Bronchial epithelial cell (primary cell): ENCODE results near the gene SLC13A4. TPM values are rescaled to one million over a fixed set of nuclear protein-coding genes. Genes with fewer than 3 reads are reported as not detected.
A peak's percentile ranks its signal among the peaks of the same experiment; 100 is the strongest.
"Not testable (repeated sequence)": the region's sequence is repeated elsewhere in the genome, so short reads cannot be mapped to it uniquely, and the experiment has no call there.

ENCODE experiments used
- DNase-seq: peaks from one replicate; pipeline ENCODE4 v3.0.0-alpha.2; 2010; ENCODE audit warnings: low read depth
- FAIRE-seq: peaks from 2 replicates; lab custom pipeline; 2011; peaks lifted over from hg19 to GRCh38; lab: Jason Lieb, UNC
- H3K27me3 ChIP-seq: 2 replicates; pipeline ENCODE4 v1.5.1; 2011; ENCODE audit warnings: low read length; ENCODE audit not compliant: control insufficient read depth, insufficient read depth
- H3K36me3 ChIP-seq: 2 replicates; pipeline ENCODE4 v1.5.1; 2011; ENCODE audit warnings: low read length; ENCODE audit not compliant: control insufficient read depth, insufficient read depth
- H3K4me3 ChIP-seq: 2 replicates; pipeline ENCODE4 v1.5.1; 2011; ENCODE audit warnings: mild to moderate bottlenecking, low read depth, low read length, control low read depth
- CTCF ChIP-seq: IDR thresholded peaks from 2 replicates; pipeline ENCODE4 v1.5.1; 2011; ENCODE audit warnings: mild to moderate bottlenecking, moderate library complexity, low read length, control low read depth, inconsistent platforms; ENCODE audit not compliant: insufficient read depth, severe bottlenecking
- total RNA-seq: library from RNA; depleted of rRNA; stranded (reverse); fragments of >200 nt; gene quantifications from 2 replicates; pipeline ENCODE4 v1.2.1, GENCODE V29; 2014

SLC13A4 gene
- total RNA-seq, result under 0.01 and 0.26 TPM in 2 replicates

GRCh38 chr7:135728136-135728669, at the start of gene SLC13A4:
Gene SLC13A4 (minus strand): TSS chr7:135728186. CDS start chr7:135727496, 690 bp downstream.
- FAIRE-seq, result no peak
- Histone ChIP-seq H3K36me3 (no peaks in the 10 kb centered on the region), H3K4me3 (no peak within 1 kb of the TSS), H3K27me3 (no peaks in the 10 kb centered on the region)
- DNase-seq, result no peak
- TF ChIP-seq CTCF, result no peak

DNA sequence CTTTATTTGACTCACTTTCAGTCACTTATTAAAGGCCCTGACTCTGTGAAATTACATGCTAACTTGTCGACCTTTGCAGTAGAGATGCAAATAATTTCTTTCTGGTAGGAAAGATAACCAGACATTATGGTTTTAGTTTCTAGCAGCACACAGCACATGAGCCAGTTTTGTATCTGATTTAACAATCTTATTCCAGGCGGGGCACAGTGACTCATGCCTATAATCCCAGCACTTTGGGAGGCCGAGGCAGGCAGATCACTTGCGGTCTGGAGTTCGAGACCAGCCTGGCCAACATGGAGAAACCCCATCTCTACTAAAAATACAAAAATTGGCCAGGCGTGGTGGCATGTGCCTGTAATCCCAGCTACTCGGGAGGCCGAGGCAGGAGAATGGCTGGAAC, 47.9 kb upstream of the SLC13A4 start:
- not testable (repeated sequence) for H3K36me3 ChIP-seq, DNase-seq, H3K27me3 ChIP-seq, FAIRE-seq, H3K4me3 ChIP-seq

DNA sequence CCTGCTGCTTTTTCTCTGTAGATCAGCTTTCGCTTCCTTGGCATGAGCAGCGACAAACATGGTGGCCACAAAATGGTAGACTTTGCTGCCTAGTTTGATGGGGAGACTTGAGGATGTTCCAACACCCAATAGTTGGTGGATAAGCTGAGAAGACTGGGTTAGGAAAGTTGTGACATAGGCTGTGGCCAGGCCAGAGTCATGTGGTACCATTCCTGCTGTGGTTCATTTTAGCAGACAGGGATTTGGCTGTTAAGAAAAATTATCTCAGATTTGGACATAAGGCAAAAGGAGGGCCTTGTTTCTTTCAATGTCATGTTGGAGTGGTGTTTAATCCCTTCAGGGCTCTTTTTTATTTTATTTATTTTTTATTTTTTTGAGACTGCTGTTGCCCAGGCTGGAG, 47.2 kb upstream of the SLC13A4 start:
- no peak for TF ChIP-seq CTCF
- no peak for FAIRE-seq
- no peaks in the 10 kb centered on the region for H3K36me3 ChIP-seq

DNA sequence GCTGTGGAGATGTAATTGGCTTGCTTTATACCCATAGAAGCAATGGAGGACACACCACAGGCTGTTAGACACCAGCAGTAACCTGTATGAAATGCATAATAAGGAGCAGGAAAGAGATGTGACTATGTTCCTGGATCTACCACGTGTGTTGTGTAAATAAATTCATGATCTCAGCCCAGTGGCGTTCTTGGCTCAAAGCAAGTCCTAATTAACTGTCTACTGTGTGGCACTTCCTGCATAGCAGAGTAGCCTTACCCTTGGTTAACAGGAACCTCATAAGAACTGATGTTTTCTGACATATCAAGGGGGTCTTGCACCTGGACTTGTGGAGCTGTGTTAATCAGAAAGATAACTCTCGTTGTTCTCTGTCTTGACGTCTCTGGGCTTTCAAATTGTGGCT, 46.3 kb upstream of the SLC13A4 start:
- no peaks in the 10 kb centered on the region for H3K27me3 ChIP-seq
- DNase-seq (peak; percentile 87), FAIRE-seq (no peak)
- H3K36me3 ChIP-seq, result no peaks in the 10 kb centered on the region
- TF ChIP-seq CTCF, result no peak
- H3K4me3 ChIP-seq, result no peak overlapping the region

More for the DNA sequence above, 47.2 kb upstream of the SLC13A4 start:
- no peak for DNase-seq
- Histone ChIP-seq H3K27me3 (no peaks in the 10 kb centered on the region), H3K4me3 (no peak overlapping the region)

GRCh38 chr7:135773464-135773863, 45.5 kb upstream of the SLC13A4 start:
- H3K36me3 ChIP-seq, result no peaks in the 10 kb centered on the region
- H3K4me3 ChIP-seq, result no peak overlapping the region
- FAIRE-seq, result no peak
- TF ChIP-seq CTCF, result no peak
- no peaks in the 10 kb centered on the region for H3K27me3 ChIP-seq
- no peak for DNase-seq

DNA sequence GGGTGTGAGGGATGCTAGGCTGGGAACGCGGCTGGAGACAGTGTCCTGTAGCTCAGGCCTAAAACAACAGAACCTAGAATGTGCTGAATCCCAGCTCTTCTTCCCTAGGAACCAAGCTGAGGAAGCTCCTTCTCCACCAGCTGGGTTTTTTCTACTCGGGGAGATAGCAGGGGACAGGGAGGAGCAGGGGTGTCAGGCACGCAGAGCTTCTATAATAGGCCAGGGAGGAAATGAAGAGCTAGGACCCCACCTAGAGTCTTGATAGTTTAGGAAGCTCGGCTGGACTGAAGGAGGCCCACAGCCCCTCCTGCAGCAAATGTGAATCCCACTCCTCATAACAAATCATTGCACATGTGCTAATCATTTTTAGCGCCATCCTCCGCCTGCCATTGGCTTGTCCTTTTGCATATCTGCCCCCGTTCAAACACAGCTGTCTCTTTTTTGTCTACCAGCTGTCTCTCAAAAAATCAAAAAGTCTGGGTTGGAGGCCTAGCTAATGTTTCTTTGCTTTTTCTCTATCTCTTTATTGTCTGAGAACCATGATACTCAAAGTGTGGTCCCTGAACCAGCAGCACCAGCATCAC, 44.7 kb upstream of the SLC13A4 start:
- no peak for TF ChIP-seq CTCF
- FAIRE-seq (no peak), DNase-seq (no peak)
- Histone ChIP-seq H3K27me3 (peaks cover 1% of the 10 kb centered on the region), H3K36me3 (no peaks in the 10 kb centered on the region), H3K4me3 (no peak overlapping the region)
